Stomach (tissue), 4 donors: ENCODE data around the gene CD36.

Experiments
- CTCF ChIP-seq, 7 experiments: fragments of 450-650 bp in 4 of 7; fragments of 200-600 bp in 3 of 7; sonication (generic) in 3 of 7; IDR thresholded peaks; one replicate each; pipeline ENCODE4 v1.5.1; 2016 to 2019; ENCODE audit warnings: antibody characterized with exemption in 7 of 7, control low read depth in 2 of 7, mild to moderate bottlenecking in 1 of 7
- POLR2A ChIP-seq, 4 donors: fragments of 450-650 bp; IDR thresholded peaks; one replicate each; pipeline ENCODE4 v1.6.1; 2016; ENCODE audit warnings: antibody characterized with exemption in 4 of 4, control low read depth in 2 of 4, mild to moderate bottlenecking in 1 of 4, moderate library complexity in 1 of 4
- POLR2AphosphoS5 ChIP-seq, 3 donors: sonication (generic); formaldehyde crosslinking; IDR thresholded peaks; one replicate each; pipeline ENCODE4 v1.6.1; 2016; ENCODE audit warnings: antibody characterized with exemption in 3 of 3

DNA sequence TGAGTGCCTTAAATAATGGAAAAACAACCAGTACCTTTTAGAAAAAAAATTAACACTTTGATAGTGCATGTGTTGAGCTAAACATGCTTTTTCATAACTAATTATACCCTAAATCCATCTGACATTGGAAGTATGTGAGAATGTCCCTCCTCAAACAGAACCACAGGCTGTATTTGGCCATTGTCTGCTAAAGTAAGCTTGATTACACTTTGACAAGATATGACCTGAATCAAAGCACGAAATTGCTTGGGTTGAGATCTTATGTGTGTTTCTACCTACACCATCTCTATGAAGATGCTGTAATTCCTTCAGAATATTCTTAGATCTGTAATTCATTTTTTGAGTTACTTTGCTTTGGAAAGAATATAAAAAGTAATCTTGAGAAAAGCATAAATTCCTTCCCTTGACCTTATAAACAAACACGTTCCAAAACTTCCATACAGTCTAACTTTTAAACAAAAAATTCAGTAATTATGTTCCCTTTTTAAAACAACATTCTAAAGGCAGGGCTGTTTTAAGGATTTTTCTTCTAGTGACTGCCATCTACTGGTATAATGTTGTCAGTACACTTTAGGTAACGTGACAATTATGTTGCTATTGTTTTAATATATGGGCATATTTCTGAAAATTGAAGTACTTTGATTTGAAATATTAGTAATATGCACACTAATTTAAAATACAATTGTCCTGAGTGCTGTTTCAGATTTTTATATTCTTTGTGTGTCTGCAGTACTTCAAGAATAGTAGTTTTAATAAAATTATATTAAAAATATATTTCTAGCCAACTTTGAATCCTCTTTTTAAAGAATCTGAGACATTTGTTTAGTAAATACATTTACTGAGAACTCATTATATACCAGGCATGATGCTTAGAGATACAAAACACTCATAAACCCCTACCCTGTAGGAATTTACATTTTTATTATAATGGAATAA lies 20.9 kb downstream of the CD36 start:
- TF ChIP-seq CTCF (IDR thresholded peaks at IDR 0.05): peak in 5 of 7 experiments; percentile 60 to 67 (median 63)
- TF ChIP-seq POLR2A (IDR thresholded peaks at IDR 0.05): no peak
- no peak for TF ChIP-seq POLR2AphosphoS5 (IDR thresholded peaks at IDR 0.05)
